CD4-positive, alpha-beta T cell (primary cell): ENCODE results near the gene CRLF3. TPM values are rescaled to one million over a fixed set of nuclear protein-coding genes. Genes with fewer than 3 reads are reported as not detected.
"Not testable (repeated sequence)": the region's sequence is repeated elsewhere in the genome, so short reads cannot be mapped to it uniquely, and the experiment has no call there.

Experiments
- ATAC-seq: fragments of 200-7000 bp; cut with Tn5 transposase; one replicate; pipeline ENCODE4 v1.10.0; 2022; ENCODE audit warnings: mild to moderate bottlenecking; ENCODE audit not compliant: poor library complexity
- CTCF ChIA-PET: fragments of 350-600 bp; sonication (Branson Sonifier 250); formaldehyde crosslinking; loops from one replicate; lab custom pipeline; 2021; ENCODE audit warnings: antibody characterized with exemption, inconsistent platforms; lab: Charles Lee
- POLR2A ChIA-PET: fragments of 350-600 bp; sonication (Branson Sonifier 250); formaldehyde crosslinking; loops from one replicate; lab custom pipeline; 2021; ENCODE audit warnings: antibody characterized with exemption, inconsistent platforms; lab: Charles Lee
- DNase-seq, 14 experiments: peaks; one replicate each; pipeline ENCODE4 v3.0.0-alpha.2; 2013 to 2020; ENCODE audit warnings: mixed read lengths in 2 of 14
- H3K27ac ChIP-seq, 2 donors: one replicate each; pipeline versions ENCODE4 v1.5.1 to v1.7.0; 2013; ENCODE audit warnings: low read length in 2 of 2, low read depth in 1 of 2, mild to moderate bottlenecking in 1 of 2
- H3K27me3 ChIP-seq, 2 experiments: 1 replicate in 1 of 2; 2 replicates in 1 of 2; pipeline versions ENCODE4 v1.6.1 to v1.7.0; 2013; ENCODE audit warnings: low read length in 2 of 2, control low read depth in 1 of 2, mild to moderate bottlenecking in 1 of 2, moderate library complexity in 1 of 2; ENCODE audit not compliant: insufficient read depth in 2 of 2, control insufficient read depth in 1 of 2
- H3K36me3 ChIP-seq: one replicate; pipeline ENCODE4 v1.6.1; 2013; ENCODE audit warnings: low read length, control low read depth; ENCODE audit not compliant: insufficient read depth
- H3K4me1 ChIP-seq: one replicate; pipeline ENCODE4 v1.6.1; 2013; ENCODE audit warnings: low read length, control low read depth; ENCODE audit not compliant: insufficient read depth
- H3K4me3 ChIP-seq: one replicate; pipeline ENCODE4 v1.5.1; 2013; ENCODE audit warnings: mild to moderate bottlenecking, low read length, moderate library complexity
- H3K9me3 ChIP-seq, 2 experiments: 1 replicate in 1 of 2; 2 replicates in 1 of 2; pipeline versions ENCODE4 v1.6.1 to v1.7.0; 2013; ENCODE audit warnings: low read length in 2 of 2, mild to moderate bottlenecking in 2 of 2, control low read depth in 1 of 2, moderate library complexity in 1 of 2; ENCODE audit not compliant: control insufficient read depth in 1 of 2, insufficient read depth in 1 of 2
- H3K27ac Mint-ChIP-seq: one replicate; pipeline ENCODE4 v1.8.0; 2020; ENCODE audit warnings: mixed read lengths
- H3K27me3 Mint-ChIP-seq: one replicate; pipeline ENCODE4 v1.8.0; 2021; ENCODE audit warnings: mixed read lengths
- H3K36me3 Mint-ChIP-seq: one replicate; pipeline ENCODE4 v1.8.0; 2021; ENCODE audit warnings: low read depth, mixed read lengths
- H3K4me1 Mint-ChIP-seq: one replicate; pipeline ENCODE4 v1.8.0; 2021; ENCODE audit warnings: low read depth, mixed read lengths
- H3K4me3 Mint-ChIP-seq: one replicate; pipeline ENCODE4 v1.8.0; 2020; ENCODE audit warnings: mild to moderate bottlenecking, mixed read lengths
- H3K9me3 Mint-ChIP-seq: one replicate; pipeline ENCODE4 v1.8.0; 2020; ENCODE audit warnings: mixed read lengths
- CTCF ChIP-seq: fragments of 200-600 bp; IDR thresholded peaks from one replicate; pipeline ENCODE4 v1.8.0; 2022; ENCODE audit warnings: antibody characterized with exemption, mild to moderate bottlenecking
- intact Hi-C, 2 experiments: fragments of 100-400 bp; cut with DNase I in 1 of 2; cut with micrococcal nuclease in 1 of 2; formaldehyde crosslinking; loops; one replicate each; pipeline versions ENCODE4 v1.15.1 to v1.9.0; 2023 to 2025; cut with DNase I, micrococcal nuclease
- total RNA-seq, 174 experiments: library from RNA in 2 of 174; stranded (reverse) in 2 of 174; gene quantifications; one replicate each; pipeline ENCODE4 v1.2.3 and lab custom pipeline; 2021 to 2026

CRLF3 gene
- total RNA-seq, 2 experiments from 2014 or later: 60.9 to 62.9 TPM

DNA sequence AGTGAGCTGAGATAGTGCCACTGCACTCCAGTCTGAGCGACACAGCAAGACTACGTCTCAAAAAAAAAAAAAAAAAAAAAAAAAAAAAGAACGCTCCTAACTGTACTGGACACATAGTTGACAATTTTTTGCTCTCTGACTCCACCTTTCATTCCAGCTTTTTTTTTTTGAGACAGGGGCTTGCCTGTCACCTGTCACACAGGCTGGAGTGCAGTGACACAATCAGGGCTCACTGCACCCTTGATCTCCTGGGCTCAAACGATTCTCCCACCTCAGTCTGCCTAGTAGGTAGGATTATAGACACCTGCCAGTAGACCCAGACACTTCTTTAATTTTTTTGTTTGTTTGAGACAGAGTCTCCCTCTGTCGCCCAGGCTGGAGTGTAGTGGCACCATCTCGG, 2.6 kb upstream of the CRLF3 start:
- no peak for TF ChIP-seq CTCF
- intact Hi-C loops: loop anchor here (2.0 to 10.0 kb wide), 7 partner anchors 110 to 712 kb away; partner anchors contain the start of genes EVI2B (in 2 of the 2), CPD (in 1 of the 2), GOSR1 (in 1 of the 2) and NSRP1 (in 1 of the 2)
- no peak for DNase-seq
- CTCF ChIA-PET: interaction anchor here (0.6 to 8.4 kb wide), 4 partner anchors 8 to 1180 kb away, joined by 3 to 160 read pairs (median 6); partner anchors contain the start of gene LRRC37B
- Mint-ChIP-seq H3K27me3 (no peaks in the 10 kb centered on the region), H3K27ac (no peak overlapping the region), H3K36me3 (peaks cover 21% of the 10 kb centered on the region), H3K4me3 (peak overlapping the region; percentile 75), H3K9me3 (no peaks in the 10 kb centered on the region), H3K4me1 (peaks cover 34% of the 10 kb centered on the region)
- Histone ChIP-seq H3K36me3 (no peaks in the 10 kb centered on the region), H3K27me3 (no peaks in the 10 kb centered on the region), H3K9me3 (no peaks in the 10 kb centered on the region), H3K4me1 (peaks cover 23% of the 10 kb centered on the region), H3K4me3 (no peak overlapping the region), H3K27ac (no peak overlapping the region)
- POLR2A ChIA-PET: interaction anchor here (10.6 kb wide), 1 partner anchor 19 kb away, joined by 289 read pairs; no protein-coding TSS in a partner anchor
- no peak for ATAC-seq

GRCh38 chr17:30824002-30824355, 513 bp downstream of the CRLF3 start:
- H3K9me3 Mint-ChIP-seq: no peaks in the 10 kb centered on the region
- POLR2A ChIA-PET: interaction anchor here (0.6 to 10.6 kb wide), 12 partner anchors 10 to 1183 kb away, joined by 3 to 289 read pairs (median 4); no protein-coding TSS in a partner anchor
- ATAC-seq (no peak), DNase-seq (peak in 6 of 14 experiments; percentile 20 to 62 (median 42))
- CTCF ChIA-PET: interaction anchor here (0.6 to 8.4 kb wide), 12 partner anchors 9 to 489 kb away, joined by 3 to 160 read pairs (median 8); no protein-coding TSS in a partner anchor
- Histone ChIP-seq H3K9me3 (no peaks in the 10 kb centered on the region), H3K4me3 (peak overlapping the region; percentile 87), H3K36me3 (peaks cover 5% of the 10 kb centered on the region), H3K4me1 (peaks cover 37% of the 10 kb centered on the region), H3K27ac (peak overlapping the region; percentile 7 to 72), H3K27me3 (no peaks in the 10 kb centered on the region)
- no peak for TF ChIP-seq CTCF
- peaks cover 50% of the 10 kb centered on the region for H3K4me1 Mint-ChIP-seq
- H3K27ac Mint-ChIP-seq: peak overlapping the region; percentile 83
- H3K4me3 Mint-ChIP-seq: peak overlapping the region; percentile 94
- peaks cover 36% of the 10 kb centered on the region for H3K36me3 Mint-ChIP-seq
- H3K27me3 Mint-ChIP-seq: no peaks in the 10 kb centered on the region
- intact Hi-C loops: loop anchor here (1.0 to 10.0 kb wide), 8 partner anchors 15 to 709 kb away; partner anchors contain the start of genes EVI2B (in 2 of the 2), CPD (in 1 of the 2), GOSR1 (in 1 of the 2) and NSRP1 (in 1 of the 2)

GRCh38 chr17:30823421-30823820, 1.1 kb downstream of the CRLF3 start:
- ATAC-seq (no peak), DNase-seq (no peak)
- CTCF ChIA-PET: interaction anchor here (2.0 to 8.4 kb wide), 3 partner anchors 9 to 44 kb away, joined by 10 to 160 read pairs (median 12); no protein-coding TSS in a partner anchor
- H3K27me3 ChIP-seq: no peaks in the 10 kb centered on the region
- H3K4me3 ChIP-seq: peak overlapping the region; percentile 87
- peaks cover 55% of the 10 kb centered on the region for H3K4me1 Mint-ChIP-seq
- peaks cover 8% of the 10 kb centered on the region for H3K36me3 ChIP-seq
- no peaks in the 10 kb centered on the region for H3K9me3 Mint-ChIP-seq
- POLR2A ChIA-PET: interaction anchor here (1.1 to 10.6 kb wide), 4 partner anchors 14 to 116 kb away, joined by 3 to 289 read pairs (median 4); no protein-coding TSS in a partner anchor
- no peaks in the 10 kb centered on the region for H3K9me3 ChIP-seq
- intact Hi-C loops: loop anchor here (5.0 to 10.0 kb wide), 5 partner anchors 91 to 709 kb away; partner anchors contain the start of genes EVI2B (in 2 of the 2), CPD (in 1 of the 2) and NSRP1 (in 1 of the 2)
- H3K4me3 Mint-ChIP-seq: peak overlapping the region; percentile 94
- H3K36me3 Mint-ChIP-seq: peaks cover 41% of the 10 kb centered on the region
- no peaks in the 10 kb centered on the region for H3K27me3 Mint-ChIP-seq
- H3K27ac ChIP-seq: peak overlapping the region; percentile 7 to 72
- no peak for TF ChIP-seq CTCF
- peaks cover 43% of the 10 kb centered on the region for H3K4me1 ChIP-seq
- H3K27ac Mint-ChIP-seq: peak overlapping the region; percentile 83

DNA sequence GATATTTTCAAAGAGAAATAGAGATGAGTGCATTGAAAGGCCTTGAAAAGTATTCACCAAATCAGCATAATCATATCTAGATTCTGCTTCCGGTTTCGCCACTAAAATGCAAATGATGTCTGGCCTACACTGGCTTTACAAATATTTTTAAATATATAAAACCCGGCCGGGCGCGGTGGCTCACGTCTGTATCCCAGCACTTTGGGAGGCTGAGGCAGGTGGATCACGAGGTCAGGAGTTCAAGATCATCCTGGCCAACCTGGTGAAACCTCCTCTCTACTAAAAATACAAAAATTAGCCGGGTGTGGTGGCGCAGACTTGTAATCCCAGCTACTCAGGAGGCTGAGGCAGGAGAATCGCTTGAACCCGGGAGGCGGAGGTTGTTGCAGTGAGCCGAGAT, 1.6 kb downstream of the CRLF3 start:
- intact Hi-C loops: loop anchor here (5.0 to 10.0 kb wide), 5 partner anchors 91 to 708 kb away; partner anchors contain the start of genes EVI2B (in 2 of the 2), CPD (in 1 of the 2) and NSRP1 (in 1 of the 2)
- H3K4me1 Mint-ChIP-seq: peaks cover 58% of the 10 kb centered on the region
- peaks cover 44% of the 10 kb centered on the region for H3K36me3 Mint-ChIP-seq
- Histone ChIP-seq H3K4me3 (peak overlapping the region; percentile 87), H3K27ac (peak overlapping the region; percentile 7 to 51), H3K4me1 (peaks cover 47% of the 10 kb centered on the region)
- peak in 4 of 14 experiments; percentile 24 to 57 (median 51) for DNase-seq
- CTCF ChIA-PET: interaction anchor here (8.4 kb wide), 1 partner anchor 15 kb away, joined by 160 read pairs; no protein-coding TSS in a partner anchor
- H3K9me3 ChIP-seq, H3K27me3 Mint-ChIP-seq, ATAC-seq, H3K27me3 ChIP-seq, H3K36me3 ChIP-seq, H3K9me3 Mint-ChIP-seq: not testable (repeated sequence)
- POLR2A ChIA-PET: interaction anchor here (0.6 to 10.6 kb wide), 5 partner anchors 14 to 1093 kb away, joined by 3 to 289 read pairs (median 4); no protein-coding TSS in a partner anchor
- peak overlapping the region; percentile 94 for H3K4me3 Mint-ChIP-seq
- H3K27ac Mint-ChIP-seq: peak overlapping the region; percentile 83
